H9 (cell line): Measurements from ENCODE around the gene ZNF428. TPM values are rescaled to one million over a fixed set of nuclear protein-coding genes. Genes with fewer than 3 reads are reported as not detected.

ENCODE experiments used
- DNase-seq: peaks from one replicate; pipeline ENCODE4 v3.0.0-alpha.2; 2017
- H2AFZ ChIP-seq: one replicate; pipeline ENCODE4 v1.6.1; 2013; ENCODE audit warnings: mild to moderate bottlenecking, low read length, control low read depth, moderate library complexity
- H2AK5ac ChIP-seq: 2 replicates; pipeline ENCODE4 v1.6.1; 2013; ENCODE audit warnings: low read length, control low read depth, mixed read lengths; ENCODE audit not compliant: insufficient read length
- H2BK120ac ChIP-seq: one replicate; pipeline ENCODE4 v1.6.1; 2013; ENCODE audit warnings: low read depth, mild to moderate bottlenecking, low read length, control low read depth, inconsistent platforms; ENCODE audit not compliant: poor library complexity, severe bottlenecking
- H2BK12ac ChIP-seq: 2 replicates; pipeline ENCODE4 v1.6.1; 2013; ENCODE audit warnings: low read length, control low read depth, mixed read lengths, low read depth; ENCODE audit not compliant: insufficient read length
- H2BK15ac ChIP-seq: 2 replicates; pipeline ENCODE4 v1.6.1; 2013; ENCODE audit warnings: low read depth, low read length, control low read depth
- H2BK20ac ChIP-seq: one replicate; pipeline ENCODE4 v1.6.1; 2013; ENCODE audit warnings: low read depth, mild to moderate bottlenecking, low read length, control low read depth, inconsistent platforms; ENCODE audit not compliant: poor library complexity, severe bottlenecking
- H2BK5ac ChIP-seq: 2 replicates; pipeline ENCODE4 v1.6.1; 2013; ENCODE audit warnings: low read length, control low read depth, mixed read lengths; ENCODE audit not compliant: insufficient read length
- H3K14ac ChIP-seq: 2 replicates; pipeline ENCODE4 v1.6.1; 2013; ENCODE audit warnings: low read length, control low read depth; ENCODE audit not compliant: insufficient read depth
- H3K18ac ChIP-seq: 2 replicates; pipeline ENCODE4 v1.6.1; 2013; ENCODE audit warnings: low read depth, mild to moderate bottlenecking, mixed read lengths, low read length, control low read depth; ENCODE audit not compliant: insufficient read length
- H3K23ac ChIP-seq: 2 replicates; pipeline ENCODE4 v1.6.1; 2013; ENCODE audit warnings: low read length, control low read depth, mixed read lengths, low read depth; ENCODE audit not compliant: insufficient read length
- H3K23me2 ChIP-seq: 2 replicates; pipeline ENCODE4 v1.6.1; 2013; ENCODE audit warnings: low read depth, mild to moderate bottlenecking, mixed read lengths, low read length, control low read depth; ENCODE audit not compliant: insufficient read length, poor library complexity, severe bottlenecking
- H3K27ac ChIP-seq: 2 replicates; pipeline ENCODE4 v1.5.1; 2013; ENCODE audit warnings: low read length, control low read depth, mixed read lengths, low read depth; ENCODE audit not compliant: insufficient read length
- H3K27me3 ChIP-seq: 2 replicates; pipeline ENCODE4 v1.6.1; 2013; ENCODE audit warnings: low read length, control low read depth, inconsistent platforms; ENCODE audit not compliant: insufficient read depth
- H3K4ac ChIP-seq: 2 replicates; pipeline ENCODE4 v1.6.1; 2013; ENCODE audit warnings: low read depth, mild to moderate bottlenecking, control low read depth, inconsistent platforms, low read length, moderate library complexity
- H3K4me1 ChIP-seq: 2 replicates; pipeline ENCODE4 v1.6.1; 2013; ENCODE audit warnings: low read length, control low read depth, inconsistent platforms; ENCODE audit not compliant: insufficient read depth
- H3K4me2 ChIP-seq: 2 replicates; pipeline ENCODE4 v1.6.1; 2013; ENCODE audit warnings: low read length, control low read depth, mixed read lengths; ENCODE audit not compliant: insufficient read length, insufficient read depth
- H3K56ac ChIP-seq: 2 replicates; pipeline ENCODE4 v1.6.1; 2013; ENCODE audit warnings: low read depth, mild to moderate bottlenecking, mixed read lengths, low read length, control low read depth; ENCODE audit not compliant: insufficient read length
- H3K79me1 ChIP-seq: 2 replicates; pipeline ENCODE4 v1.6.1; 2013; ENCODE audit warnings: low read depth, mild to moderate bottlenecking, moderate library complexity, low read length, control low read depth, inconsistent platforms; ENCODE audit not compliant: insufficient read depth, poor library complexity, severe bottlenecking
- H3K79me2 ChIP-seq: 2 replicates; pipeline ENCODE4 v1.6.1; 2013; ENCODE audit warnings: low read length, control low read depth, inconsistent platforms; ENCODE audit not compliant: insufficient read depth
- H3K9ac ChIP-seq: 2 replicates; pipeline ENCODE4 v1.6.1; 2013; ENCODE audit warnings: low read length, control low read depth, mixed read lengths; ENCODE audit not compliant: insufficient read length; ENCODE audit errors: extremely low read depth
- H3K9me3 ChIP-seq: one replicate; pipeline ENCODE4 v1.6.1; 2013; ENCODE audit warnings: low read depth, low read length, inconsistent platforms; ENCODE audit not compliant: control insufficient read depth
- H3T11ph ChIP-seq: one replicate; pipeline ENCODE4 v1.6.1; 2013; ENCODE audit warnings: mild to moderate bottlenecking, low read length, control low read depth, inconsistent platforms
- H4K20me1 ChIP-seq: one replicate; pipeline ENCODE4 v1.6.1; 2013; ENCODE audit not compliant: control insufficient read depth, insufficient read length, insufficient read depth
- H4K5ac ChIP-seq: 2 replicates; pipeline ENCODE4 v1.6.1; 2013; ENCODE audit warnings: low read depth, mild to moderate bottlenecking, mixed read lengths, low read length, control low read depth; ENCODE audit not compliant: insufficient read length
- H4K8ac ChIP-seq: replicated peaks from 2 replicates; pipeline ENCODE4 v1.6.1; 2013; ENCODE audit warnings: low read length, control low read depth, mixed read lengths, low read depth; ENCODE audit not compliant: insufficient read length
- H4K91ac ChIP-seq: 2 replicates; pipeline ENCODE4 v1.6.1; 2013; ENCODE audit warnings: low read depth, mild to moderate bottlenecking, moderate library complexity, mixed read lengths, low read length, control low read depth; ENCODE audit not compliant: insufficient read length
- H3K27ac Mint-ChIP-seq, 3 experiments: 2 replicates in 2 of 3; 3 replicates in 1 of 3; pipeline ENCODE4 v1.8.0; 2020 to 2021; ENCODE audit warnings: mixed read lengths in 3 of 3, mild to moderate bottlenecking in 1 of 3, moderate library complexity in 1 of 3
- H3K27me3 Mint-ChIP-seq: 2 replicates; pipeline ENCODE4 v1.8.0; 2021; ENCODE audit warnings: low read depth, mild to moderate bottlenecking, moderate library complexity, mixed read lengths
- H3K36me3 Mint-ChIP-seq, 3 experiments: 2 replicates in 2 of 3; 3 replicates in 1 of 3; pipeline ENCODE4 v1.8.0; 2020 to 2021; ENCODE audit warnings: low read depth in 3 of 3, mixed read lengths in 3 of 3; ENCODE audit not compliant: insufficient read depth in 1 of 3
- H3K4me1 Mint-ChIP-seq, 2 experiments: 2 replicates each; pipeline ENCODE4 v1.8.0; 2020; ENCODE audit warnings: mixed read lengths in 2 of 2
- H3K4me3 Mint-ChIP-seq, 2 experiments: 2 replicates in 1 of 2; 3 replicates in 1 of 2; pipeline ENCODE4 v1.8.0; 2020 to 2021; ENCODE audit warnings: mild to moderate bottlenecking in 2 of 2, mixed read lengths in 2 of 2, moderate library complexity in 1 of 2
- H3K9me3 Mint-ChIP-seq, 2 experiments: 2 replicates in 1 of 2; 3 replicates in 1 of 2; pipeline ENCODE4 v1.8.0; 2020; ENCODE audit warnings: mild to moderate bottlenecking in 2 of 2, mixed read lengths in 2 of 2, moderate library complexity in 1 of 2
- WGBS: extraction: QIAGEN DNeasy Blood & Tissue Kit; methylation state at CpG from one replicate; pipeline ENCODE4 v1.1.7; 2013; ENCODE audit warnings: missing lambda C conversion rate, low lambda C conversion rate, mixed read lengths; ENCODE audit not compliant: insufficient read length; ENCODE audit errors: extremely low coverage; 5-methylcytosine and 5-hydroxymethylcytosine counted together
- total RNA-seq: library from RNA; stranded (reverse); gene quantifications from 2 replicates; pipeline ENCODE4 v1.2.1, GENCODE V29; 2021
- TF ChIP-seq, protein P1 (sequence below): fragments of 200-600 bp; sonication (generic); conservative IDR thresholded peaks from 3 replicates; pipeline ENCODE4 v1.8.0; 2021; ENCODE audit warnings: antibody characterized with exemption, mild to moderate bottlenecking

The ZNF428 gene
- total RNA-seq, 1 experiment from 2014 or later, result 30.3 TPM

DNA sequence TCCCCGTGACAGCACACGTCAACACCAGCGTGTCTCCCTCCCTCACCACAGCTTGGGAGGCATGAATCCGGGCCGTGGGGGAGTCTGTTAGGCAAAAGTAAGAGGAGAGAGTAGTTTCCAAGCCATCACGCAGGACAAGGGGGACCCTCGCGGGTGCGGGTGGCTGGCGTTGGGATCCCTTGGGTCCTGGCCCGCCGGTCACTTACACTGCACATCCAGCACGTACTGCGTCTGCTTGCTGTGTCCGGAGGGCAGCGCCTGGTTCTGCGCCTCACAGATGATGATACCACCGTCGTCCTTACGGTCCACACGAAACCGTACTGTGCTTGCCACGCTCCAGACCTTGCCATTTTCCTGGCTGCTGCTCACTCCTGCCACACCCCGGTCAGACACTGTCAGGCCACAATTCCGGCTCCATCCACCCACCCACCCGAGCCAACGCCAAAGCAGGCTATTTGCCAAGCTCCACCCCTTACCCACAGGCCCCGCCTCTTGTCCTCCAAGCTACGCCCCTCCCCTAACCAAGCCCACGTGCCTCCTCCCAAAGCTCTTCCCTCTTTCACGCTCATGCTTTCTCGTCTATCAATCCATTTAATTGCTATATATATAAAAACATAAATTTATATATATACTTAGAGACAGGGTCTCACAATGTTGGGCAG is 6.6 kb upstream of the ZNF428 start:
- H3K14ac ChIP-seq, result no peak overlapping the region
- no peak overlapping the region for H2BK5ac ChIP-seq
- no peaks in the 10 kb centered on the region for H3K27me3 ChIP-seq
- Mint-ChIP-seq H3K36me3 (peaks cover 10 to 31% (median 11%) of the 10 kb centered on the region in 3 experiments; a peak in 5 of 7 replicates), H3K4me3 (no peak overlapping the region), H3K4me1 (peaks cover 14 to 27% of the 10 kb centered on the region in 2 experiments), H3K27me3 (peaks cover 26% of the 10 kb centered on the region), H3K27ac (peak overlapping the region in 1 of 3 experiments; percentile 79; a peak in 1 of 7 replicates), H3K9me3 (no peaks in the 10 kb centered on the region)
- H3K79me2 ChIP-seq, result no peaks in the 10 kb centered on the region
- H2BK120ac ChIP-seq, result no peak overlapping the region
- no peak overlapping the region for H3K4me2 ChIP-seq
- H4K8ac ChIP-seq, result no peak overlapping the region
- H2BK15ac ChIP-seq, result no peak overlapping the region
- H3K23me2 ChIP-seq, result no peaks in the 10 kb centered on the region
- H3K4me1 ChIP-seq, result no peaks in the 10 kb centered on the region; the same call in 1 of the 2 replicates
- H4K20me1 ChIP-seq, result no peaks in the 10 kb centered on the region
- TF ChIP-seq, protein P1, sequence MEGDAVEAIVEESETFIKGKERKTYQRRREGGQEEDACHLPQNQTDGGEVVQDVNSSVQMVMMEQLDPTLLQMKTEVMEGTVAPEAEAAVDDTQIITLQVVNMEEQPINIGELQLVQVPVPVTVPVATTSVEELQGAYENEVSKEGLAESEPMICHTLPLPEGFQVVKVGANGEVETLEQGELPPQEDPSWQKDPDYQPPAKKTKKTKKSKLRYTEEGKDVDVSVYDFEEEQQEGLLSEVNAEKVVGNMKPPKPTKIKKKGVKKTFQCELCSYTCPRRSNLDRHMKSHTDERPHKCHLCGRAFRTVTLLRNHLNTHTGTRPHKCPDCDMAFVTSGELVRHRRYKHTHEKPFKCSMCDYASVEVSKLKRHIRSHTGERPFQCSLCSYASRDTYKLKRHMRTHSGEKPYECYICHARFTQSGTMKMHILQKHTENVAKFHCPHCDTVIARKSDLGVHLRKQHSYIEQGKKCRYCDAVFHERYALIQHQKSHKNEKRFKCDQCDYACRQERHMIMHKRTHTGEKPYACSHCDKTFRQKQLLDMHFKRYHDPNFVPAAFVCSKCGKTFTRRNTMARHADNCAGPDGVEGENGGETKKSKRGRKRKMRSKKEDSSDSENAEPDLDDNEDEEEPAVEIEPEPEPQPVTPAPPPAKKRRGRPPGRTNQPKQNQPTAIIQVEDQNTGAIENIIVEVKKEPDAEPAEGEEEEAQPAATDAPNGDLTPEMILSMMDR, result no peak; the same call in 2 of the 3 replicates
- H2BK20ac ChIP-seq, result no peak overlapping the region
- H3K27ac ChIP-seq, result no peak overlapping the region
- H2AK5ac ChIP-seq, result no peak overlapping the region
- H3K9me3 ChIP-seq, result no peaks in the 10 kb centered on the region
- no peak overlapping the region for H3T11ph ChIP-seq
- no peaks in the 10 kb centered on the region for H3K79me1 ChIP-seq
- H3K23ac ChIP-seq, result no peak overlapping the region
- H2AFZ ChIP-seq, result no peak overlapping the region
- no peak overlapping the region for H3K4ac ChIP-seq
- no peak overlapping the region for H3K56ac ChIP-seq
- WGBS, result no CpG with 5 or more reads among the region's 32 CpGs
- no peak overlapping the region for H4K5ac ChIP-seq
- H4K91ac ChIP-seq, result no peak overlapping the region
- no peak overlapping the region for H3K9ac ChIP-seq
- no peak overlapping the region for H2BK12ac ChIP-seq
- peak; percentile 81 for DNase-seq
- H3K18ac ChIP-seq, result no peak overlapping the region
